8988T (cell line): Measurements from ENCODE around the gene APIP.
A peak's percentile ranks its signal among the peaks of the same experiment; 100 is the strongest.
"Not testable (repeated sequence)": the region's sequence is repeated elsewhere in the genome, so short reads cannot be mapped to it uniquely, and the experiment has no call there.

ENCODE experiments used
- DNase-seq: peaks from one replicate; pipeline ENCODE4 v3.0.0; 2011

The APIP gene

DNA sequence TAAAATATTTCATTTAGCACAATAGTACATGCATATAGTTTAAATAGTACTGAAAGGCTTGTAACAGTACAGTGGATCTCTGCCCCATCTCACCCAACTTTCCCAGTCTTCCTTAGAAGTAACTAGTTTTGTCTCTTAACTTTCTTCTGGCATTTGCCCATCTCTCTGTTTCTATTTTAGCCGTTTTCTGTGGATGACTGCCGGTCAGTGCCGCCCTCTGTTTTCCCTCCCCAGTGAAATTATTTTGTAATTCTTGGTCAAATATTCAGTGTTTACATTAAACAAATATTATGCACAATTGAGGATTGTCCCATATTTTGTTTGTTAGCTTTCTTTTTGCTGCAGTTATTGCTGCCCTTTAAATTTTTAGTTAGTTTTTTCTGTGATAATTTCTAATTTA, 8.5 kb upstream of the APIP start:
- no peak for DNase-seq

DNA sequence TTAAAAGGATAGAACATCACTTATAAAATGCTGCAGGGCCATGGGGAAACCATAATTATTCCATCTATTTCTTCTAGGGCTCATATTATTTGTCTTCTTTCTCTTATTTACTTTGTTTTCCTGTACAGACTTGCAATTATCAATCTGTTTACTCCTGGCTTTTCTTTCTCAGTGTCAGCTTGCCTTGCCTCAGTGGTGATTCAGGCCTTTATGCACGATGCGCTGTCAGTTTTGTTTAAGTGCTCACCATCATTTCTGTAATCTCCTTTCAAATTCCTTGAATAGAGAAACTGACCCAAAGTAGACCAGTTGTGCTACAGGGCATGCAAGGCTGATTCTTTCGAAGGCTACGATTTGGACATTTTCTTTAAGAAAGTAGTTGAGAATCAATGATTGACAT, 5.0 kb upstream of the APIP start:
- DNase-seq: no peak

DNA sequence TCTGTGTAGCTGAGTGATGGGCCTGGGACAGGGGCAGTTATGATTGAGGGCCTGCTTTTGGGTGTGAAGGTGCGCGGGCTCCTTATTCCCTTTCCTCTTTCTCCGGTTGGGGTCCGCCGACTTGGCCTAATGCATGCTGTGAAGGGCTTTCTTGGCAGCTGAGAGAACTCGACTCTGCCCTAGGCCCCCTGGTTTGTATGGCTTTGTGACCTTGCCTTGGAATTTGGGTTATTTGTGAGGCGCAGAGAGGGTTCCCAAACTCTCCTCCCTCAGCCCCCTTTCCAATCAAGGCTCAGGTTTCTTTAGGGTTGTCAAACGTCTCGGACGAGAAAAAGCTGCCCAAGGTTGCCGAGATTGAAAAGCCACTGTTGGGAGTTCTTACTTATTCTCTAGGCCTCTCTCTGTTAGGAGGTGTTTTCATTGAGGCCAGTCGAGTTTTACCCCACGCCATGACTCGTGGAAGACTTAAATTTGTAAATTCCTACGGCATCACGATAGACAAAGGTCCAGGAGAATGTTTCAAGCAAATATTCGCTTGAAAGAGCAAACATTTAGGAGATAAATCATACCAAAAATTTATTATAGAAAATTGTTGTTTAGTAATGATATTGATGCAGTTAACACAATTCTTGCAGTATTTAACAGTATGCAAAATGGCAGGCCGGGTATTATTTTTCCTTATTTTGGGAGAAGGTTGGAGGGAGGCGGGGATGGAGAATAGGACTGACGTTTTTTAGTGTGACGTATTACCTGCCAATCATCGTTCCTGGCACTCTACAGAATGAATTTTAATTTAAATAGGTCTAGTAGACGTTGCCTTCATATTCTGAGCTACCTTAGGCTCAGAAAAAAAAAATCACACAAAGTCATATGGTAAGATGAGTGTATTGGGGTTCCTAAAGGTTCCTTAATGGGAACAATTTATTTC, 928 bp upstream of the APIP start:
- DNase-seq: peak; percentile 15

DNA sequence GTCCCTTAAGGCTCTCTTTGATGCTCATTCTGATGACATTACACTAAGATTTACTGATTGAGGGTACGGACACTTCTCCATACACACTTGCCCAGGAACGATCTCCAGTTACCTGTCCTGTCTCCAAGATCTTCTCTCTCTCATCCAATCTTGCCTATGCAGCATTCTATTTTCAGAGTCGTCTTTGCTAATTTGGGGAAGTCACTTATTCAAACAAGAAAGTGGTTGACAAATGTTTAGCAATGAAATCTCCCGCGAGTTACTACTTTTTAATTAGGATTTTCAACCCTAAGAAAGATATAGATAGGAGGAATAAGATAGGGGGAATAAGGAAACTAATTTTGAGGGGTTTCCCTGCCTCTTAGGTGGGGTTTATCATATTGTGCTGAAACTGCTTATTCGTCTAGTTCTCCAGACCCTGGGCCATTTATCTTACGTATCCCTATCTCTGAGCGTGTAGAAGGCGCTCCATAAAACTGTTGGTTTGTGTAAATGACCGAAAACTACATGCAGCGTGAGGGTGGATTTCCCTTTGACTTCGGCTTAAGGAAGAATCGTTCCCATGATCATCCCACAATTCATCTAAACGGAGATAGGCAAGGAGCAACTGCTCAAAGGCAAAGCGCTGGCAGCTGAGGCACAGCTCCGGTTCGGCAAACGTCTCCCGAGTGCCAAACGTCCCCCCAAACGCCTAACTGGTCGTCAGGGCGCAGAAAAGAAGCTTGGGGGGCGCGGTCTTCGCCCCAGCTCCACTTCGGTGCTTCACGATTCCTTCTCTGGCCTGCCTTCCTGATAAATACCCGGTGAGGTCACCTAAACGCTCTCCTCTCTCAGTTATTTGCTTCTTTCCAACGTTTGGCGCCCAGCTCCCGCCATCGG, 804 bp downstream of the APIP start:
- DNase-seq: peak; percentile 11

DNA sequence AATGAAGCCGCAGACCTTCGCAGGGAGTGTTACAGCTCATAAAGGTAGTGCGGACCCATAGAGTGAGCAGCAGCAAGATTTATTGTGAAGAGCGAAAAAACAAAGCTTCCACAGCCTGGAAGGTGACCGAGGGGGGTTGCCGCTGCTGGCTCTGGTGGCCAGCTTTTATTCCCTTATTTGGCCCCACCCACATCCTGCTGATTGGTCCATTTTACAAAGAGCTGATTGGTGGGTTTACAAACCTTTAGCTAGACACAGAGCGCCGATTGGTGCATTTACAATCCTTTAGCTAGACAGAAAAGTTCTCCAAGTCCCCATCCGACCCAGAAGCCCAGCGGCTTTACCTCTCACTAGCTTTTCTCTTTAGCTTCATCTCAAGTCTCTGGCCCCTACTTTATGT, 2.6 kb downstream of the APIP start:
- DNase-seq: not testable (repeated sequence)

DNA sequence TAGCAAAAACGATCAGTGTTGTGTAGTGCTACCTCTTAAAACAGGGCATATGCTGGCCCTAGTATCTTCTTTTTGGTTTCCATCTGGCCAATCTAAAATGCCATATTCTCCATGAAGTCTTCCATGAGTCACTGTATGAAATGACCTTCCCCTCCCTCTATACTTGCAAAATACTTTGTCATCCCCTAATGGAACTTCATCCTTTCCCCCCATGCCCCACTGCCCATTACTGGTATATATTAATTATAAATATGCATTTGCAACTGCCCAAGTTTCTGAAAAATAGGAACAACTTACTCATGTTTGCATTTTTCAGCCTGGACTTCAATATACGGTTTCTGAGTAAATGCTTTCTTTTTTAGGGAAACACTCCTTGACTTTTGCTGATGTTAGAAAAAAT, 4.5 kb downstream of the APIP start:
- no peak for DNase-seq

DNA sequence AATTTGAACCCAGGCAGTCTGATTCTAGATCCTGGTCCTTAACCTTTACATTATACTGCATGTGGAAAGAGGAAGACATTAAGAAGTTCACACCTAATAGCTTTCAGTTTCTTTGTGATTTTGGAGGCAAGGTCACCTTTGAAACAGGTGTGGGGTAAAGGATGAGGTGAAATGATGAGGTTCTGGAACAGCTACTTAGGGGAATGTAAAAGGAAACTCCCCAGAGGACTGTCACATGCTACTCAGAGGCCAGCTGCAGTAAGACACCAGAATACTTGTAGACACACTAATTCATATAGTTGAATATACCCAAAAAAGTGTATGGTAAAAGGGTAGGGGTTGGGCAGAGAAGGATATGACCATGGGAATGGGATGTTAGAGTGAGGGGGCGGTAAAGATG, 5.4 kb downstream of the APIP start:
- no peak for DNase-seq

DNA sequence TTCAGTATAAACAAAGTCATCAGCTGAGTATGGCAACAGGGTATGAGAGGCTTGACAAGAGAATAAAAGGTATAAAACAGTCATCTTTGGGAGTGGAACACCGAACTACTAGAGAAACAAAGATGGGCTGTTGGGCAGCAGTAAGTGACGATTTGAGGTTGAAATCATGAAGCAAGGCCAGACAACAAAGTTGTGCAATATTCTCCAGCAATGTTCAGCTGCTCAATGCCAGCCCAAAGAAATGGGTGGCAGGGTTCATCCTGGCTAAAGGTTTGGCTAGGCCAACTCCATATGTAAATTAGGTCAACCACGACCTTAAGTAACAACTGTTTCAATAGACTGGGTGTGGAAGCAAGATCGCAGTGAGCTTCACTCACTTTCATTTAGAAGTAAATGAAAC, 6.2 kb downstream of the APIP start:
- no peak for DNase-seq

DNA sequence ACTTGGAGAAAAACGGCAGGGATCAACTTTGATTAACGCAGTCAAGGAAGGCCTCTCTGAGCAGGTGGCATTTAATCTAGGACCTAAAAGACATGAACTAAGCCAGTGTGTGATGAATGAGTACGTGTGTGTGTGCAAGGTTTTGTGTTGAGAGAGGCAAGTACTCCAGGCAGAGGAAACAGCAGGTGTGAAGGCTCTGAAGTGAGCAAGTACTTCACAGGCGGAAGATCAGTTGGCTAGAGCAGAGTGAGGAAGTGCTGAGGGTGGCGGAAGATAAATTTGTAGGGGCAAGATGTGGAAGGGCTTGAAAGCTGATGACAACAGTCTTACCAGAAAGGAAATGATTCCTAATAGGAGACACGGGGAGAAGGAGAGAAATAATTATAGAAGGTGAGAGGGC, 6.8 kb downstream of the APIP start:
- no peak for DNase-seq

DNA sequence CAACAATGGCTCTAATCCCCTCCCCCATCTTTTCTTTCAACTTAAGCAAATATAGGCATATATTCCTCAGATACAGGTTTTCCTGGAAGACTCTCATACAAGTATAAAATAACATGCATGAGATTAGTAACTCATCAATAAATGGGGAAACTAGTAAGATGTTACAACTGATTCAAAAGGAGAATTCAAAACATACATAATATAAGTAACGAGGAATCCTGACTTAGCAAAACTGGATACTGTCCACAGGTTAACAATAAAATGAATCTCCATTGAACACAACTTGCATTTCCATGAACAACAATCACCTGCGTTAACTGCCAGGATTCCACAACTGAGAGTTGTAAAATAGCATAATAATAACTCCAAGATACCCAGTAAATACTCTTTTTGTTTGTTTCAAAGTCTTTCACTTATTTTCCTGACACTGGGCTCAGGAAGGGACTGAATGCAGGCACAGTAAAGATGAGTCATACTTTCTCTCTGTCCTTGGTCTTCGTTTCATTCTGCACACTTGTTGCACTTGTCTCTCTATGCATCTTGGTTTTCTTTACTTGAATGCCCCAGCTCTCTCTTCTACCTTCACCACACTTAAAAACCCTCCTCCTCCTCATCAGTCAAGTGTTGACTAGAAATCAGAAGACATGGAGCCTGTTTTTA, 8.1 kb downstream of the APIP start:
- no peak for DNase-seq

DNA sequence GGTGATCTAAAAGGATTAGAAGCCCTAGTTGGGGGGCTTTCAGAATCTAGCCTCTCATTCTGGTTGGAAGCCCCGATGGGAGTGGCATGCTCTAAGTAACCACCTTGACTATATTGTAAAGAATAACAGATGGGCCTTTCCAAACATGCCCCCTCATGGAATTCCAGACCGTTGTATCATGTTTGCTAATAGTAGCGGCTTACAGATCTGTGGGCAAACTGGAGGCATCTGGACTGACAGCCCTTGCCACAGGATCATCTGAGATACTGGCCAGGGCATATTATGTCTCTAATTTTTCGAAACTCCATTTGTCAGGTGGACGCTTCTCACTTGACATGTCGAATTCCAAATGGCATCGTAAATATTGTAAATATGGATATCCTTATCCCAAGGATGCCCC, 10.5 kb downstream of the APIP start:
- no peak for DNase-seq

DNA sequence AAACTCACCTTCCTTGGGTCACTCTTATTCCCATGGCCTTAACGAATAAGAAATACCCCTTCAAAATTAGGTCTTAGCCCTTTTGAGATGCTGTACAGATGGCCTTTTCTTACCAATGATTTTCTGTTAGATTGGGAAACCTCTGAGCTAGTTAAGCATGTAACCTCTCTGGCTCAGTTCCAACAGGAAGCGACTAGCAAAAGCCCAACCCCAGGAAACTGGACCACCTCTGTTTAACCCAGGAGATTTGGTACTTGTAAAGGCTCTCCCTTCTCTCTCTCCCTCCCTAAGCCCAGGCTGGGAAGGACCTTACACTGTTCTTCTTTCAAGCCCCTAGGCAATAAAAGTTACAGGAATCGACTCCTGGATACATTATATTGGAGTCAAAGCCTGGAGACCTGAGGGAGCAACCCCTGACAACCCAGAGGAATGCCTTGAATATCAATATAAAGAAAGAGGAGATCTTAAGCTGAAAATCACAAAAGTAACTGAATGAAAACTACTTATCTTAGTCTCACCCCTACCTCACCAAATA, 11.7 kb downstream of the APIP start:
- DNase-seq: no peak

DNA sequence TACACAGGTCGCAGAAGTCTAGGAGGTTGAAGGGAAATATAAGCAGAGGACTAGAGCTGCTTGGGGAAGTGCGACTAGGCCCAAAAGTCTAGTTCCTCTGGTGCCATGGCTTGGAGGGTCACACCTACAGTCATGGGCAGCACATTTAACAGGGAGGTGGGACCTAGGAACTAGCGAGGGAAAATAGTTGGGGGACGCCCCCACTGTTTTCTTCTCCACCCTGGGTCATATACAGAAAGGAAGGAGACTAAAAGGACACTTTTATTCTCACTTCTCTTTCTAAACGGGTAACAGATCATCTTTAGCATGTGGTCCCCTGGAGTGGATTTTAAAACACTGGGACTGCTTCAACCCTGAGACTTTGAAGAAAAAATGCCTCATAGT, 16.6 kb downstream of the APIP start:
- DNase-seq: no peak

DNA sequence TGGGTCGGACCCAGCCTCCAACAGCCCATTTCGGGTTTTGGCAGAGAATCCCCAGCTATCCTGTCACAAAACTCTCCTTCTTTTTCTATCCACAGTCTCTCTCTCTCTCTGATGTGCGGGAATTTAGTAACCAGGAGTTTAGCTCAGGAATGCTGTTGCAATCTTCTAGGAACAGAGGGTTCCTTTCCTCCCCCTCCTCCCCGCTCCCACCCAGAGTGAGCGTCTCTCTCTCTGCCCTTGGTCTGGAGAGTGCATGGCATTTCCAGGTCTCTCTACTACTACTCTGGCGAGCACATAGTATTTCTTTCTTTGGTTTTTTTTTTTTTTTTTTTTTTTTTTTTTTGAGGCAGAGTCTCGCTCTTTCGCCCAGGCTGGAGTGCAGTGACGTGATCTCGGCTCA, 17.7 kb downstream of the APIP start:
- DNase-seq: no peak

DNA sequence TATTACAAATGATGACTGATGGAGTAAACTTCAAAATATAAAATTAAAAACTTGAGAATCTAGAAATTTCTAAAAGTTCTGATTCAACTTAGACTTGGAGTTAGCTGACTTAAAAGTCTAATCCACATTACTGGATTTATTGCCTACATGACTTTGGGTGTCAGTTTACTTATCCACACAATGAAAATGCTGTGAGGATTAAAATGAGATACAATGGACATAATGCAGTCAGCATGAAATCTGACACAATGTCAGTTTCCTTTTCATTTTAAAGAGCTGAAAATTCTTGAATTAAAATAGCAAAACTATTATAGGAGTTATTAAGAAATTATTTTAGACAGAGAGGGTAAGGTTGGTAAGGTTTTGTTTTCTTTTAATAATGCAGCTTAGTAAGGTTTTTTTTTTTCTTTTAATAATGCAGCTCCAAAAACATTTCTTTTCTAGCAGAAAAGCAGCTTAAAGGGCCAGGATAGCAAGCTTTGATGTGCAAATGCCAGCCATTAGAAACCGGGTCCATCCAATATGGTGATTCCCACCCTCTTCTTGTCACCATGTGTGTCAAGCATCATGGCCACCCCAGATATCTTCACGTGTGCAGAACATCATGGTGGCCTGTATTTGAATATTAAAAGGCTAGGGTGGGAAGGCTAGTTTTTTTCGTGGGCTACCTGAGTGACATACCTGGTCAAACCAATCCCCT, 18.9 kb downstream of the APIP start:
- DNase-seq: no peak

DNA sequence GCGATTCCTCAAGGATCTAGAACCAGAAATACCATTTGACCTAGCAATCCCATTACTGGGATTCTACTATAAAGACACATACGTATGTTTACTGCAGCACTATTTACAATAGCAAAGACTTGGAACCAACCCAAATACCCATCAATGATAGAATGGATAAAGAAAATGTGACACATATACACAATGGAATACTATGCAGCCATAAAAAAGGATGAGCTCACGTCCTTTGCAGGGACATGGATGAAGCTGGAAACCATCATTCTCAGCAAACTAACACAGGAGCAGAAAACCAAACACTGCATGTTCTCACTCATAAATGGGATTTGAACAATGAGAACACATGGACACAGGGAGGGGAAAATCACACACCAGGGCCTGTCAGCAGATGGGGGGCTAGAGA, 20.0 kb downstream of the APIP start:
- not testable (repeated sequence) for DNase-seq

DNA sequence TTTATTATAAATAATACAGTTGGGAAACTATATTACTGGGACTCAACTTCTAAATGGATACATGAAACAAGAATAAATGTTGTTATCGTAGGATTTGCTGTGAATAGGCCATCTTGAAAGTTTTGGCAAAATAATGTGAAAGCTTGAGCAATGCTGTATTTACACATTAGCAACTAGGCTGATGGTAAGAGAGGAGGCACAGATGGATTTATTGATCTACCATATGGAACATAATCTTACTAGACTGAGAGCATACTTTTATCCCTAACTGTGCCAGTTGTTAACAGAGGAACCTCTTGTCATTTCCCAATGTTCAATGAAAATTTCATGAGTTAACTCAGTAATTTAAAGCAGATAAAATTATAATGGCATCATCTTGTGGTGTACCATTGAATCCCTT, 22.8 kb downstream of the APIP start:
- no peak for DNase-seq

DNA sequence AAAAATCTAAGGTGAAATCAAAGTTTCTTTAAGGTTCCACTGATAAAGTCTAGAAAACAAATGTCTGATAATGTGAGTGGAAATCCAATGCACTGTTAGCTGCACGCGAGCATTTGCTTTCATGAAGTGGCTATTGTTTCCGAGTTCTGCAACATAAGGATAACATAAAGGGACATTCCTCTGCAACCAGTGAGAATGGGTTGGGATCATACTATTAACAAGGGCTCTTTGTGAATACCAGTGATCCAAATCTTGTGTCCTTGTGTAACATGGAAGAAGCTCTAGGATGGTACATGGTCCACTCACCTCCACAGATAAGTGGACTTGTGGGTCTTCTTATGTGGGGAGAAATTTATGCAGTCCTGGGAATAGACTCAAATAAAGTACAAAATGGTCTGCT, 24.6 kb downstream of the APIP start:
- no peak for DNase-seq

DNA sequence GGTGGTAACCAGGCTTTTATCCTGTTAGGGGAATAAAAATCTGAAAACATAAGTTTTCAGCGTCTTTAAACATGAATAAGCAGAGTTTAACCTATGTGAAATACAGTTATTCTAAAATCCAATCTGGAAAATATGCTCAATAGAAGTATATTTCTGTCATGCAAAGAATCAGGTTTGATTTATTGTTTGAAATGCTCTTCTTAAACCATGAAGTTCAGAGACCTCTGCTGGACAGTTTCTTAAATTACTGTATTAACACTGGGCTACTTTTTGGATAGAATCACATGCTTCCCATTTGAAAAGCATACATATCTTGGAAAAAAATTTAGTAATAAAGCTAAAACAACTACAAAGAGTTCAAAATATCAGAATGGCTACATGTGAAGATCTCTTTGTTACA, 25.4 kb downstream of the APIP start:
- DNase-seq: no peak

DNA sequence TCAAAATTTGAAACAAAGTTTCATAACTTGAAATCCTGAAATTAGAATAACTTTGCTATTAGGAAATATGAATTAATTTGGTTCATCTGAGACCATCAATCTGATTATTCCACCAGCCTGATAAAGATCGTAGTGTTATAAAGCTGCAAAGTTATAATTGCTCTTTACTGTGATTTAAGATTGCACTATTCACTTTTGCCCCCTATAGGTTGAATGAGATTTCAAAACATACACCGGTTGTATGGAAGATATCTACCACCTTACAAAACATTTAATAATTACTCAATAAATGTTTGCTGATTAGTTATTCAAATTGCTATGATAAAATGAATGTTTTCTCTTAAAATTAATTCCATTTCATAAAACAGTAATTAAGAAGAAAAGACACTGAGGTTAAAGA, 26.1 kb downstream of the APIP start:
- no peak for DNase-seq

DNA sequence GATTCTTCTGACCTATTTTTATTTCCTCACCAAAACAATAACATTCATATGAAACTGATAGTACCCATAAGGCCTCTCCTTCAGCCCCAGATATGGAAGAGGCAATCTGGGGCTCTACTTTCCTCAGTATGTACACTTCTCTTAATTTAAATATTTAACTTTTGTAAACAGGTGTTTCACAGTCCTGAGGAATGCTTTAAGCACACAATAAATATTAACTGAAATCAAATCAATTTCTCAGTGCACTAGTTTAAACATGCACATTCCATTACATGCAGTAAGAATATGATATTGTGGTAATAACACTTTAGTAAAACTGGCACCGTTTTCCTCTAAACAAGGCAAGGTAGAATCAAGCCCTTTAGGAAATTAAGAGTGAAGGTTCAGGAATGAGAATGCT, 28.9 kb downstream of the APIP start:
- DNase-seq: no peak

DNA sequence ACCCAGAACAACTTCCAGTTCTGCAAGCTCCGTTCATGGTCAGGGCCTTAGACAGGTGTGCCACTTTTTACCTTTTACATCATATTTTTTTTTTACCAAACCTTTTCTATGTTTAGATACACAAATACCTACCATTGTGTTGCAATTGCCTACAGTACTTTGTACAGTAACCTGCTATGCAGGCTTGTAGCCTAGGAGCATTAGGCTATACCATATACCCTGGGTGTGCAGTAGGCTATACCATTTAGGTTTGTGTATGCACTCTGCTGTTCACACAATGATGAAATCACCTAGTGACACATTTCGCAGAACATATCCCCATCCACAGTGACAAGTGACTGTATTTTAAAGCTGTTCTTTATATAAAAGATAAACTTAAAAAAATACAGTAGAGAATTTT, 29.6 kb downstream of the APIP start:
- no peak for DNase-seq

DNA sequence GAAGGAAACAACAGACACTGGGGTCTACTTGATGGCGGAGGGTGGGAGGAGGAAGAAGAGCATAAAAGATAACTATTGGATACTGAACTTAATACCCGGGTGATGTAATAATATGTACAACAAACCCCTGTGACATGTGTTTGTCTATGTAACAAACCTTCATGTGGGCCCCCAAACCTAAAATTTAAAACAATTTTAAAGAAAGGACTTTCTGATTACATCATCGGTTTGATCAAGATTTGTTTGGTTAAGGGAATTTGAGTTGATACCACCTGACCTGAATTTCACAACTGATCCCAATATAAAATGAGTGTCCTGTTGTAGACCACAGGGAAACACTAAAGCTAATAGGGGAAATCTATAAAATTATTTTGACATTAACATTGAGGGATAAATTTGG, 34.3 kb downstream of the APIP start:
- DNase-seq: no peak
